GM12892 (cell line): ENCODE results near the gene LCE7A.

Experiments
- DNase-seq: peaks from one replicate; pipeline ENCODE4 v3.0.0; 2011; ENCODE audit not compliant: insufficient read length
- FAIRE-seq: peaks from 2 replicates; lab custom pipeline; 2011; peaks lifted over from hg19 to GRCh38; lab: Jason Lieb, UNC
- POLR2A ChIP-seq: IDR thresholded peaks from 2 replicates; pipeline ENCODE4 v1.6.1; 2011; ENCODE audit warnings: low read depth, low read length, control low read depth
- POLR2AphosphoS5 ChIP-seq: IDR thresholded peaks from 2 replicates; pipeline ENCODE4 v1.6.1; 2011; ENCODE audit warnings: low read depth, low read length, control low read depth
- TAF1 ChIP-seq: IDR thresholded peaks from 2 replicates; pipeline ENCODE4 v1.6.1; 2011; ENCODE audit warnings: low read depth, mild to moderate bottlenecking, control low read depth, low read length, borderline replicate concordance

LCE7A gene

GRCh38 chr1:152909206-152909605 lies 49.4 kb downstream of the LCE7A start:
- DNase-seq, result no peak
- no peak for TF ChIP-seq TAF1
- TF ChIP-seq POLR2A, result no peak
- TF ChIP-seq POLR2AphosphoS5, result no peak
- FAIRE-seq, result no peak
